DMS153 treated with DMSO at 0.1 percent for 48 hours (cell line): ENCODE results near the gene EPHA10.

Experiments
- DNase-seq: peaks from one replicate; lab custom pipeline; 2025; ENCODE audit not compliant: unreplicated experiment; lab: John Stamatoyannopoulos, UW

EPHA10 gene

GRCh38 chr1:37676281-37677142 is 88.4 kb downstream of the EPHA10 start:
- DNase-seq = no peak

GRCh38 chr1:37673920-37674319 is 91.0 kb downstream of the EPHA10 start:
- no peak for DNase-seq

GRCh38 chr1:37672136-37672870 is 92.6 kb downstream of the EPHA10 start:
- DNase-seq = no peak

GRCh38 chr1:37671261-37671660 is 93.7 kb downstream of the EPHA10 start:
- no peak for DNase-seq

- DNase-seq = no peak
Measured at GRCh38 chr1:37670133-37670532, 94.8 kb downstream of the EPHA10 start.

GRCh38 chr1:37667023-37667671 is 97.8 kb downstream of the EPHA10 start:
- no peak for DNase-seq

- DNase-seq = no peak
Measured at GRCh38 chr1:37666241-37666867, 98.6 kb downstream of the EPHA10 start.
